HepG2 (cell line): ENCODE data around the gene CHP1. TPM values are rescaled to one million over a fixed set of nuclear protein-coding genes. Genes with fewer than 3 reads are reported as not detected.
A peak's percentile ranks its signal among the peaks of the same experiment; 100 is the strongest.

Experiments
- EED ChIP-seq: sonication (generic); formaldehyde crosslinking; IDR thresholded peaks from 2 replicates; pipeline ENCODE4 v1.5.0; 2020; ENCODE audit warnings: mild to moderate bottlenecking, missing genetic modification reagents
- GATAD2A ChIP-seq: IDR thresholded peaks from 2 replicates; pipeline ENCODE4 v1.6.1; 2016
- HDAC1 ChIP-seq: sonication (generic); formaldehyde crosslinking; IDR thresholded peaks from 2 replicates; pipeline ENCODE4 v1.5.1; 2020; ENCODE audit warnings: mild to moderate bottlenecking, missing genetic modification reagents
- IKZF4 ChIP-seq: sonication (generic); formaldehyde crosslinking; IDR thresholded peaks from 2 replicates; pipeline ENCODE4 v1.5.1; 2020; ENCODE audit warnings: borderline replicate concordance, mild to moderate bottlenecking, low read depth, missing genetic modification reagents; ENCODE audit errors: not compliant biosample characterization
- TBP ChIP-seq: sonication (generic); formaldehyde crosslinking; IDR thresholded peaks from 2 replicates; pipeline ENCODE4 v1.5.0; 2020; ENCODE audit warnings: missing genetic modification reagents
- ZNF296 ChIP-seq: sonication (generic); formaldehyde crosslinking; conservative IDR thresholded peaks from 2 replicates; pipeline ENCODE4 v1.5.0; 2020; ENCODE audit warnings: mild to moderate bottlenecking, missing genetic modification reagents
- ZNF607 ChIP-seq: sonication (generic); formaldehyde crosslinking; IDR thresholded peaks from 2 replicates; pipeline ENCODE4 v1.5.1; 2020; ENCODE audit warnings: missing genetic modification reagents, mild to moderate bottlenecking, borderline replicate concordance
- ZNF841 ChIP-seq: sonication (generic); formaldehyde crosslinking; IDR thresholded peaks from 2 replicates; pipeline ENCODE4 v1.8.1; 2023; ENCODE audit warnings: missing genetic modification reagents, borderline replicate concordance
- polyA plus RNA-seq, 8 experiments: library from polyadenylated mRNA; depleted of rRNA in 3 of 8; stranded (reverse) in 7 of 8; unstranded in 1 of 8; fragments of >200 nt; fragmentation: Illumina TruSeq in 4 of 8; extraction: Trizol in 4 of 8; gene quantifications; 2 replicates each; pipeline versions ENCODE4 v1.2.1 to v1.2.3, GENCODE V29; 2011 to 2016; ENCODE audit warnings: low read depth in 4 of 8, missing spikeins in 1 of 8, mixed read lengths in 1 of 8; ENCODE audit not compliant: insufficient read depth in 1 of 8
- total RNA-seq, 5 experiments: library from RNA; depleted of rRNA; stranded (reverse); fragments of >200 nt; fragmentation: Illumina TruSeq; extraction: Trizol; gene quantifications; 2 replicates each; pipeline ENCODE4 v1.2.3, GENCODE V29; 2016; ENCODE audit warnings: low read depth in 1 of 5
- TF ChIP-seq, protein P1 (sequence below): sonication (generic); formaldehyde crosslinking; IDR thresholded peaks from 2 replicates; pipeline ENCODE4 v1.9.0; 2021; ENCODE audit warnings: mild to moderate bottlenecking, missing genetic modification reagents
- TF ChIP-seq, protein P2 (sequence below): sonication (generic); formaldehyde crosslinking; IDR thresholded peaks from 2 replicates; pipeline ENCODE4 v1.5.0; 2020; ENCODE audit warnings: missing genetic modification reagents
- TF ChIP-seq, protein P3 (sequence below): sonication (generic); formaldehyde crosslinking; IDR thresholded peaks from 2 replicates; pipeline ENCODE4 v1.8.0; 2022; ENCODE audit warnings: mild to moderate bottlenecking, missing genetic modification reagents, moderate library complexity

Gene CHP1
- total and polyA plus RNA-seq, 2 of the 13 experiments (the other 11 are each of a cell fraction or from before 2014, with no cell fraction given): 49.6 to 76.4 TPM

DNA sequence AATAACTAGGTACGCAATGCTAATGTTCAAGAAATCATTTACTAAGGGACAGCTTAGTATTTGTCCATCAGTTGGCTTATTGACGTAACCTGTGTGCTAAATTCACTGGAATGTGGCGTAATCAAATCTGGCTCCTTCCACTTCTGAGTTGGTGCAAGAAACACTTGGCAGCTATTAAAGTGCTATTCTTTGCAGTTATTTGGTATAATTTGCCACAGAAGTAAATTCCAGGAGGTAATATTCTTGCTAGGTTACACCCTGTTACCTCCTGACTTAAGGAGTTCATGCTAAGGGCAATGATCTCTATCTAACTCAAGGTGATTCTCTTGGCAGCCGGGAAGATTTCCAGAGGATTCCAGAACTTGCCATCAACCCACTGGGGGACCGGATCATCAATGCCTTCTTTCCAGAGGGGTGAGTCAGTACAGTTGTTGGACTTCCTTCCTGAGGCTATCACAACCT lies 25.5 kb downstream of the CHP1 start (continued):
- TF ChIP-seq, protein P1, sequence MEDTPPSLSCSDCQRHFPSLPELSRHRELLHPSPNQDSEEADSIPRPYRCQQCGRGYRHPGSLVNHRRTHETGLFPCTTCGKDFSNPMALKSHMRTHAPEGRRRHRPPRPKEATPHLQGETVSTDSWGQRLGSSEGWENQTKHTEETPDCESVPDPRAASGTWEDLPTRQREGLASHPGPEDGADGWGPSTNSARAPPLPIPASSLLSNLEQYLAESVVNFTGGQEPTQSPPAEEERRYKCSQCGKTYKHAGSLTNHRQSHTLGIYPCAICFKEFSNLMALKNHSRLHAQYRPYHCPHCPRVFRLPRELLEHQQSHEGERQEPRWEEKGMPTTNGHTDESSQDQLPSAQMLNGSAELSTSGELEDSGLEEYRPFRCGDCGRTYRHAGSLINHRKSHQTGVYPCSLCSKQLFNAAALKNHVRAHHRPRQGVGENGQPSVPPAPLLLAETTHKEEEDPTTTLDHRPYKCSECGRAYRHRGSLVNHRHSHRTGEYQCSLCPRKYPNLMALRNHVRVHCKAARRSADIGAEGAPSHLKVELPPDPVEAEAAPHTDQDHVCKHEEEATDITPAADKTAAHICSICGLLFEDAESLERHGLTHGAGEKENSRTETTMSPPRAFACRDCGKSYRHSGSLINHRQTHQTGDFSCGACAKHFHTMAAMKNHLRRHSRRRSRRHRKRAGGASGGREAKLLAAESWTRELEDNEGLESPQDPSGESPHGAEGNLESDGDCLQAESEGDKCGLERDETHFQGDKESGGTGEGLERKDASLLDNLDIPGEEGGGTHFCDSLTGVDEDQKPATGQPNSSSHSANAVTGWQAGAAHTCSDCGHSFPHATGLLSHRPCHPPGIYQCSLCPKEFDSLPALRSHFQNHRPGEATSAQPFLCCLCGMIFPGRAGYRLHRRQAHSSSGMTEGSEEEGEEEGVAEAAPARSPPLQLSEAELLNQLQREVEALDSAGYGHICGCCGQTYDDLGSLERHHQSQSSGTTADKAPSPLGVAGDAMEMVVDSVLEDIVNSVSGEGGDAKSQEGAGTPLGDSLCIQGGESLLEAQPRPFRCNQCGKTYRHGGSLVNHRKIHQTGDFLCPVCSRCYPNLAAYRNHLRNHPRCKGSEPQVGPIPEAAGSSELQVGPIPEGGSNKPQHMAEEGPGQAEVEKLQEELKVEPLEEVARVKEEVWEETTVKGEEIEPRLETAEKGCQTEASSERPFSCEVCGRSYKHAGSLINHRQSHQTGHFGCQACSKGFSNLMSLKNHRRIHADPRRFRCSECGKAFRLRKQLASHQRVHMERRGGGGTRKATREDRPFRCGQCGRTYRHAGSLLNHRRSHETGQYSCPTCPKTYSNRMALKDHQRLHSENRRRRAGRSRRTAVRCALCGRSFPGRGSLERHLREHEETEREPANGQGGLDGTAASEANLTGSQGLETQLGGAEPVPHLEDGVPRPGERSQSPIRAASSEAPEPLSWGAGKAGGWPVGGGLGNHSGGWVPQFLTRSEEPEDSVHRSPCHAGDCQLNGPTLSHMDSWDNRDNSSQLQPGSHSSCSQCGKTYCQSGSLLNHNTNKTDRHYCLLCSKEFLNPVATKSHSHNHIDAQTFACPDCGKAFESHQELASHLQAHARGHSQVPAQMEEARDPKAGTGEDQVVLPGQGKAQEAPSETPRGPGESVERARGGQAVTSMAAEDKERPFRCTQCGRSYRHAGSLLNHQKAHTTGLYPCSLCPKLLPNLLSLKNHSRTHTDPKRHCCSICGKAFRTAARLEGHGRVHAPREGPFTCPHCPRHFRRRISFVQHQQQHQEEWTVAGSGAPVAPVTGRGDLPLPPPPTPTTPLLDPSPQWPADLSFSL (CRISPR knock-in tag): no peak
- TF ChIP-seq TBP: no peak
- TF ChIP-seq EED (CRISPR knock-in tag): no peak
- no peak for TF ChIP-seq ZNF607 (CRISPR knock-in tag)
- TF ChIP-seq HDAC1: 0 out of 2 replicates have a peak, but pooled peaks have one; percentile 15
- TF ChIP-seq GATAD2A (CRISPR knock-in tag): peak; percentile 78
- TF ChIP-seq, protein P2, sequence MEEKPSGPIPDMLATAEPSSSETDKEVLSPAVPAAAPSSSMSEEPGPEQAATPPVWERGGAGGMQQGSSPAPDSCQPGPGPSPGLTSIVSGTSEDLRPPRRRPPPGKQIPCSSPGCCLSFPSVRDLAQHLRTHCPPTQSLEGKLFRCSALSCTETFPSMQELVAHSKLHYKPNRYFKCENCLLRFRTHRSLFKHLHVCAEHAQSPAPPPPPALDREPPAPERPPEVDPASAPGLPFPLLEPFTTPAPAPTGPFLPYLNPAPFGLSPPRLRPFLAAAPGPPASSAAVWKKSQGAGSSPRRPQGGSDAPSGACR (CRISPR knock-in tag): no peak
- TF ChIP-seq ZNF296 (CRISPR knock-in tag): no peak
- TF ChIP-seq, protein P3, sequence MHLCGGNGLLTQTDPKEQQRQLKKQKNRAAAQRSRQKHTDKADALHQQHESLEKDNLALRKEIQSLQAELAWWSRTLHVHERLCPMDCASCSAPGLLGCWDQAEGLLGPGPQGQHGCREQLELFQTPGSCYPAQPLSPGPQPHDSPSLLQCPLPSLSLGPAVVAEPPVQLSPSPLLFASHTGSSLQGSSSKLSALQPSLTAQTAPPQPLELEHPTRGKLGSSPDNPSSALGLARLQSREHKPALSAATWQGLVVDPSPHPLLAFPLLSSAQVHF: no peak
- TF ChIP-seq IKZF4 (CRISPR knock-in tag): no peak
- no peak for TF ChIP-seq ZNF841 (CRISPR knock-in tag)
